GM19193 (cell line): Measurements from ENCODE around the gene IGFALS.

Experiments used
- POLR2A ChIP-seq: IDR thresholded peaks from 4 replicates; pipeline ENCODE4 v1.6.1; 2011; ENCODE audit not compliant: insufficient read depth, insufficient read length; ENCODE audit errors: extremely low read depth

The IGFALS gene

GRCh38 chr16:1793578-1794220 lies at the start of gene IGFALS:
Gene IGFALS (minus strand): TSS chr16:1793705. CDS start chr16:1793652, 53 bp downstream.
- no peak for TF ChIP-seq POLR2A

GRCh38 chr16:1839554-1839953 lies 46.0 kb upstream of the IGFALS start:
- no peak for TF ChIP-seq POLR2A

- TF ChIP-seq POLR2A: no peak
These were observed 40.6 kb upstream of the IGFALS start for GRCh38 chr16:1834096-1834495.

- no peak for TF ChIP-seq POLR2A
These were observed 39.4 kb upstream of the IGFALS start for GRCh38 chr16:1832838-1833454.

- TF ChIP-seq POLR2A: no peak
These were observed 37.9 kb upstream of the IGFALS start for GRCh38 chr16:1831186-1832075.

- no peak for TF ChIP-seq POLR2A
These were observed 36.7 kb upstream of the IGFALS start for GRCh38 chr16:1830213-1830612.

- no peak for TF ChIP-seq POLR2A
These were observed 35.3 kb upstream of the IGFALS start for GRCh38 chr16:1828645-1829410.

GRCh38 chr16:1826691-1827573 lies 33.4 kb upstream of the IGFALS start, which contains the start of the genes FAHD1 and HAGH:
Gene FAHD1 (plus strand): TSS chr16:1827206. CDS start chr16:1827239, 33 bp downstream.
Gene HAGH (minus strand): TSS chr16:1826825. CDS start chr16:1826787, 38 bp downstream.
- TF ChIP-seq POLR2A: peak; percentile 76

GRCh38 chr16:1825864-1826690 lies 32.6 kb upstream of the IGFALS start:
- TF ChIP-seq POLR2A: no peak

- no peak for TF ChIP-seq POLR2A
These were observed 31.9 kb upstream of the IGFALS start for GRCh38 chr16:1825381-1825863.

- no peak for TF ChIP-seq POLR2A
These were observed 30.3 kb upstream of the IGFALS start for GRCh38 chr16:1823821-1824220.

GRCh38 chr16:1822801-1823200 lies 29.3 kb upstream of the IGFALS start:
- no peak for TF ChIP-seq POLR2A

GRCh38 chr16:1821861-1822611 lies 28.5 kb upstream of the IGFALS start:
- no peak for TF ChIP-seq POLR2A

- no peak for TF ChIP-seq POLR2A
These were observed 27.4 kb upstream of the IGFALS start for GRCh38 chr16:1820946-1821290.
